Fibroblast of lung (primary cell): ENCODE data around the gene BABAM2.

Experiments
- EZH2 ChIP-seq: IDR thresholded peaks from 2 replicates; pipeline ENCODE4 v1.5.1; 2012; ENCODE audit warnings: low read length, control low read depth, mild to moderate bottlenecking; ENCODE audit errors: missing control alignments
- TF ChIP-seq, protein P1 (sequence below), 2 donors: IDR thresholded peaks in 1 of 2; conservative IDR thresholded peaks in 1 of 2; 1 replicate in 1 of 2; 2 replicates in 1 of 2; pipeline ENCODE4 v1.5.1; 2011 to 2012; ENCODE audit warnings: low read length in 2 of 2, control low read depth in 1 of 2, inconsistent platforms in 1 of 2, low read depth in 1 of 2, mild to moderate bottlenecking in 1 of 2

DNA sequence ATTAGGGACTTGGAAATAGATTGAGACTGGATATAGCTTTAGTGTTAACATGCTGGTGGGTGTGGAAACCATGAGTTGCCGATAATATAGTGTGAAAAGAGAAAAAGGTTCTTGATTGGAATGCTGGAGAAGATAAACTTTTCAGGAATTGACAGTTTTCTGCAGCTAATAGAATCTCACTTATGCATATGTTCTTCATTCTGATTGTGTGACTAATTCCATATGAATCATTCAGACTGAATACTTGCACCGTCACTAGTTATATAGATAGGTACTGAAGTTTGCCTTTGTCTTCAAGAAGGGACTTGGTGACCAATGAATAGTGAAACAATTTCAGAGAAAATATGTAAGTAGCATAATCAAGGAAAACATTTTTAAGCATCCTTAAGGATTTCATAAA, 276.4 kb downstream of the BABAM2 start:
- TF ChIP-seq, protein P1, sequence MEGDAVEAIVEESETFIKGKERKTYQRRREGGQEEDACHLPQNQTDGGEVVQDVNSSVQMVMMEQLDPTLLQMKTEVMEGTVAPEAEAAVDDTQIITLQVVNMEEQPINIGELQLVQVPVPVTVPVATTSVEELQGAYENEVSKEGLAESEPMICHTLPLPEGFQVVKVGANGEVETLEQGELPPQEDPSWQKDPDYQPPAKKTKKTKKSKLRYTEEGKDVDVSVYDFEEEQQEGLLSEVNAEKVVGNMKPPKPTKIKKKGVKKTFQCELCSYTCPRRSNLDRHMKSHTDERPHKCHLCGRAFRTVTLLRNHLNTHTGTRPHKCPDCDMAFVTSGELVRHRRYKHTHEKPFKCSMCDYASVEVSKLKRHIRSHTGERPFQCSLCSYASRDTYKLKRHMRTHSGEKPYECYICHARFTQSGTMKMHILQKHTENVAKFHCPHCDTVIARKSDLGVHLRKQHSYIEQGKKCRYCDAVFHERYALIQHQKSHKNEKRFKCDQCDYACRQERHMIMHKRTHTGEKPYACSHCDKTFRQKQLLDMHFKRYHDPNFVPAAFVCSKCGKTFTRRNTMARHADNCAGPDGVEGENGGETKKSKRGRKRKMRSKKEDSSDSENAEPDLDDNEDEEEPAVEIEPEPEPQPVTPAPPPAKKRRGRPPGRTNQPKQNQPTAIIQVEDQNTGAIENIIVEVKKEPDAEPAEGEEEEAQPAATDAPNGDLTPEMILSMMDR (conservative IDR thresholded peaks at IDR 0.05 in 1 of 2, IDR thresholded peaks at IDR 0.05 in 1 of 2; ENCODE audit: low read depth in 1 of 2, low read length in 2 of 2) = no peak
- TF ChIP-seq EZH2 = no peak
